Spleen (tissue), 11 donors: ENCODE measurements around the gene WHRN. TPM values are rescaled to one million over a fixed set of nuclear protein-coding genes. Genes with fewer than 3 reads are reported as not detected.

Experiments used
- DNase-seq: peaks from one replicate; pipeline ENCODE4 v3.0.0-alpha.2; 2020
- H3K27ac ChIP-seq, 8 donors: fragments of 200-600 bp; sonication (generic) in 7 of 8; 1 replicate in 4 of 8; 2 replicates in 4 of 8; pipeline versions ENCODE4 v1.5.0 to v1.8.0; 2016 to 2021; ENCODE audit warnings: inconsistent platforms in 4 of 8, mild to moderate bottlenecking in 4 of 8, moderate library complexity in 1 of 8
- H3K27me3 ChIP-seq, 7 donors: fragments of 200-600 bp; sonication (generic) in 6 of 7; replicated peaks in 1 of 7; 1 replicate in 4 of 7; 2 replicates in 3 of 7; pipeline versions ENCODE4 v1.5.0 to v1.8.0; 2016 to 2021; ENCODE audit warnings: inconsistent platforms in 3 of 7, mild to moderate bottlenecking in 1 of 7
- H3K36me3 ChIP-seq, 6 donors: fragments of 200-600 bp; sonication (generic) in 5 of 6; 1 replicate in 4 of 6; 2 replicates in 2 of 6; pipeline versions ENCODE4 v1.5.0 to v1.8.0; 2016 to 2021; ENCODE audit warnings: inconsistent platforms in 2 of 6
- H3K4me1 ChIP-seq, 6 donors: fragments of 200-600 bp; sonication (generic) in 5 of 6; 1 replicate in 3 of 6; 2 replicates in 3 of 6; pipeline versions ENCODE4 v1.5.0 to v1.8.0; 2016 to 2021; ENCODE audit warnings: inconsistent platforms in 3 of 6
- H3K4me3 ChIP-seq, 8 donors: fragments of 200-600 bp; sonication (generic) in 7 of 8; 1 replicate in 4 of 8; 2 replicates in 4 of 8; pipeline versions ENCODE4 v1.5.0 to v1.8.0; 2016 to 2021; ENCODE audit warnings: inconsistent platforms in 4 of 8, mild to moderate bottlenecking in 4 of 8, moderate library complexity in 2 of 8
- H3K9me3 ChIP-seq, 8 donors: fragments of 200-600 bp; sonication (generic) in 7 of 8; 1 replicate in 4 of 8; 2 replicates in 4 of 8; pipeline versions ENCODE4 v1.5.0 to v1.8.0; 2016 to 2021; ENCODE audit warnings: inconsistent platforms in 4 of 8
- POLR2A ChIP-seq, 3 donors: fragments of 450-650 bp; IDR thresholded peaks; one replicate each; pipeline ENCODE4 v1.5.1; 2017; ENCODE audit warnings: antibody characterized with exemption in 3 of 3, mild to moderate bottlenecking in 1 of 3
- POLR2AphosphoS5 ChIP-seq, 3 donors: sonication (generic); formaldehyde crosslinking; IDR thresholded peaks; one replicate each; pipeline ENCODE4 v1.5.1; 2017; ENCODE audit warnings: antibody characterized with exemption in 3 of 3
- WGBS, 5 donors: extraction: QIAGEN DNeasy Blood & Tissue Kit in 3 of 5; methylation state at CpG; one replicate each; pipeline versions ENCODE4 v1.1.5 to v1.1.7; 2013 to 2018; 5-methylcytosine and 5-hydroxymethylcytosine counted together
- intact Hi-C: fragments of 100-400 bp; cut with DNase I; formaldehyde crosslinking; loops from one replicate; pipeline ENCODE4 v1.15.0; 2023; ENCODE audit warnings: low total_unique reads
- polyA plus RNA-seq, 3 donors: library from polyadenylated mRNA; stranded (reverse); fragments of 200-250 nt; gene quantifications; one replicate each; pipeline ENCODE4 v1.2.1, GENCODE V29; 2013
- total RNA-seq, 7 donors: library from RNA; depleted of rRNA in 3 of 7; stranded (reverse); fragments of >200 nt in 3 of 7; fragmentation: NEBNext Ultra II Directional in 4 of 7; extraction: Animal tissue kit (Norgen Biotek cat#: 25700) in 4 of 7; gene quantifications; one replicate each; pipeline versions ENCODE4 v1.1.0 to v1.2.1, GENCODE V29; 2016 to 2021
- TF ChIP-seq, protein P1 (sequence below), 11 experiments: fragments of 200-600 bp in 7 of 11; fragments of 450-650 bp in 4 of 11; sonication (generic) in 4 of 11; IDR thresholded peaks in 8 of 11; conservative IDR thresholded peaks in 3 of 11; 1 replicate in 7 of 11; 2 replicates in 4 of 11; pipeline versions ENCODE4 v1.4.0 to v1.8.0; 2016 to 2021; ENCODE audit warnings: antibody characterized with exemption in 11 of 11, inconsistent platforms in 4 of 11, mild to moderate bottlenecking in 1 of 11
- donor health status: healthy with polysubstance abuse.
- donor health status: DM: no; HTN: no; CAD: no; lungs with moderate emphysema.
- donor health status: DM: no; HTN: no; CAD: no.
- donor health status: Bipolar disorder and iron deficiency.
- donor health status: healthy.
- donor health status: DM: no; HTN: no; CAD: no.
- donor health status: DM: yes; HTN: yes; CAD: no.

Gene WHRN
- total and polyA plus RNA-seq, 10 donors = 3.7 to 51.6 (median 26.8) TPM

DNA sequence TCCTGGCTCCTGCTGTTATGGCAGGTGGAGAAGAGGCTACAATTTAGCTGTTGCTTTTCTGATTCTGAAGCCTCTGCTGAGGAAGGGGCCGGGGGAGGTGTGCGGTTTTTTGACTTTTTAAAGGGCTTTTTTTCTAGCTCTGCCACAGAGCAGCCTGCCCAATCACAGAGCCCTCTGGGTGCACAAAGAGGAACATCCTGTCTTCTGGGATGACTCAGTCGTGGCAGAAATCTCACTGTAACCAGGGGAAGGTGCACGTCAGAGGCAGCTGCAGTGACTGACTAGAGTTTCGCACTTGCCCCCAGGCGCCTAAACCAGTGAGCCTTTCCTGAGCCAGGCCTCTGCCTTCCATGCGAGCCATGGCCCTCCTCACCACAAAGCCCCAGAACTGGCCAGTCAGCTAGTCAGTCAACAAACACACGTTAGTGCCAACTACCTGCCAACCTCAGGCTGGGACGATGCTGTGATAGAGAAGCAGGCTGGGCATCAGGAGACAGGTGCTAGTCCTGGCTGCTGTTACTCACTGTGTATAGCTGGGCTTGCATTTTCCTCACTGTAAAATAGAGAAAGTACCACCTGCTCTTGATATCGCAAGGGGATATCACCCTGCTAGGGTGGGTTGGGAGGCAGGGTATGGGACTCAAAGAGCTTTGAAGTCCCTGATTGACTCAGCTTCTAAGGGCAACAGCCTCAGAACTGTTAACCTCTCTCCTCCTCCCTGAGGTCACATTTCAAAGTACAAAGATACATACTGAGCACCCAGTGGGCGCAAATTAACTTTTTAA is 119.7 kb downstream of the WHRN start:
- peak; percentile 96 for DNase-seq
- peaks cover 53 to 98% (median 90%) of the 10 kb centered on the region in 6 donors for H3K4me1 ChIP-seq
- intact Hi-C loops = no loop called here

DNA sequence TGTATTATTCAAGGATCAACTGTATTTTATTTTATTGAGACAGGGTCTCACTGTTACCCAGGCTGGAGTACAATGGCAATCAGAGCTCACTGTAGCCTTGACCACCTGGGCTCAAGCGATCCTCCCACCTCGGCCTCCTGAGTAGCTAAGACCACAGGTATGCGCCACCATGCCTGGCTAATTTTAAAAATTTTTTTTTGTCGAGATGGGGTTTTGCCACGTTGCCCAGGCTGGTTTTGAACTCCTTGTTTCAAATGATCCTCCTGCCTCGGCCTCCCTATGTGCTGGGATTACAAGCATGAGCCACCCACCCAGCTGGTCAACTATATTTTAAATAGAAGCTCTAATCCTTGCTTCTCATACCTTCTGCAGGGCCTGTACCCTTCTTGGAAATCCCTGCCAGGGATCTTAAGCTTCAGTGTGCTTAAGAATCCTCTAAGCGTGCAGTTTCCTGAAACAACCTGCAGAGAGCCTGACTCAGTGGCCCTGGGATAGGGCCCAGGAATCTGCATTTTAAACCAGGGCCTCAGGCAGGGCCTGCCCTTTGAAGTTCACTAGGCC is 120.4 kb downstream of the WHRN start:
- TF ChIP-seq, protein P1, sequence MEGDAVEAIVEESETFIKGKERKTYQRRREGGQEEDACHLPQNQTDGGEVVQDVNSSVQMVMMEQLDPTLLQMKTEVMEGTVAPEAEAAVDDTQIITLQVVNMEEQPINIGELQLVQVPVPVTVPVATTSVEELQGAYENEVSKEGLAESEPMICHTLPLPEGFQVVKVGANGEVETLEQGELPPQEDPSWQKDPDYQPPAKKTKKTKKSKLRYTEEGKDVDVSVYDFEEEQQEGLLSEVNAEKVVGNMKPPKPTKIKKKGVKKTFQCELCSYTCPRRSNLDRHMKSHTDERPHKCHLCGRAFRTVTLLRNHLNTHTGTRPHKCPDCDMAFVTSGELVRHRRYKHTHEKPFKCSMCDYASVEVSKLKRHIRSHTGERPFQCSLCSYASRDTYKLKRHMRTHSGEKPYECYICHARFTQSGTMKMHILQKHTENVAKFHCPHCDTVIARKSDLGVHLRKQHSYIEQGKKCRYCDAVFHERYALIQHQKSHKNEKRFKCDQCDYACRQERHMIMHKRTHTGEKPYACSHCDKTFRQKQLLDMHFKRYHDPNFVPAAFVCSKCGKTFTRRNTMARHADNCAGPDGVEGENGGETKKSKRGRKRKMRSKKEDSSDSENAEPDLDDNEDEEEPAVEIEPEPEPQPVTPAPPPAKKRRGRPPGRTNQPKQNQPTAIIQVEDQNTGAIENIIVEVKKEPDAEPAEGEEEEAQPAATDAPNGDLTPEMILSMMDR (IDR thresholded peaks at IDR 0.05 in 8 of 11, conservative IDR thresholded peaks at IDR 0.05 in 3 of 11) = no peak
- TF ChIP-seq POLR2AphosphoS5 (IDR thresholded peaks at IDR 0.05) (no peak), POLR2A (IDR thresholded peaks at IDR 0.05) (no peak)
- Histone ChIP-seq H3K4me3 (peak overlapping the region; percentile 26 to 88 (median 77)), H3K27ac (peak overlapping the region; percentile 91 to 99 (median 95)), H3K36me3 (peaks cover 0 to 57% (median 16%) of the 10 kb centered on the region in 6 donors), H3K9me3 (no peaks in the 10 kb centered on the region), H3K27me3 (no peaks in the 10 kb centered on the region), H3K4me1 (peaks cover 47 to 98% (median 90%) of the 10 kb centered on the region in 6 donors)
- intact Hi-C loops = no loop called here
- 37 to 62% (median 57%) methylated on average over 7 of the region's 7 CpGs for WGBS, 5 donors
- DNase-seq = peak; percentile 62

More for the DNA sequence above, 119.7 kb downstream of the WHRN start:
- Histone ChIP-seq H3K27ac (peak overlapping the region; percentile 91 to 99 (median 95)), H3K27me3 (no peaks in the 10 kb centered on the region), H3K4me3 (peak overlapping the region; percentile 68 to 88 (median 80)), H3K9me3 (no peaks in the 10 kb centered on the region), H3K36me3 (peaks cover 0 to 52% (median 9%) of the 10 kb centered on the region in 6 donors)
- WGBS, 5 donors = 17 to 27% (median 24%) methylated on average over 10 to 11 of the region's 11 CpGs
- TF ChIP-seq POLR2A (IDR thresholded peaks at IDR 0.05) (peak; percentile 54 to 89 (median 88)), POLR2AphosphoS5 (IDR thresholded peaks at IDR 0.05) (peak; percentile 89 to 99 (median 97))
- TF ChIP-seq, protein P1 (IDR thresholded peaks at IDR 0.05 in 8 of 11, conservative IDR thresholded peaks at IDR 0.05 in 3 of 11) = peak in 2 of 11 experiments; percentile 18 to 39

DNA sequence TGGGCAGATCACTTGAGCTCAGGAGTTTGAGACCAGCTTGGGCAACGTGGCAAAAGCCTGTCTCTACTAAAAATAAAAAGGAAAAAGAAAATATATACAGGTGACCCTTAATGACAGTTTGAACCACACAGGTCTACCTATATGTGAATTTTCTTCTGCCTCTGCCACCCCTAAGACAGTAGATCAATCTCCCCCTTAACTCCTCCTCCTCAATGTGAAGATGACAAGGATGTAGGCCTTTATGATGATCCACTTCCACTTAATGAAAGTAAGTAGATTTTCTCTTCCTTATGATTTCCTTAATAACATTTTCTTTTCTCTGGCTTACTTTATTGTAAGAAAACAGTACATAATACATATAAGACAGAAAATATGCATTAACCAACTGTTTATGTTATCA is 120.9 kb downstream of the WHRN start:
- peaks cover 47 to 98% (median 90%) of the 10 kb centered on the region in 6 donors for H3K4me1 ChIP-seq
- no peaks in the 10 kb centered on the region for H3K27me3 ChIP-seq
- WGBS, 5 donors = 13 to 54% (median 25%) methylated on average over 1 of the region's 1 CpG
- H3K36me3 ChIP-seq = peaks cover 2 to 63% (median 21%) of the 10 kb centered on the region in 6 donors
- H3K9me3 ChIP-seq = no peaks in the 10 kb centered on the region
- intact Hi-C loops = no loop called here
- peak overlapping the region; percentile 91 to 99 (median 95) for H3K27ac ChIP-seq
- TF ChIP-seq POLR2A (IDR thresholded peaks at IDR 0.05) = no peak
- TF ChIP-seq, protein P1 (IDR thresholded peaks at IDR 0.05 in 8 of 11, conservative IDR thresholded peaks at IDR 0.05 in 3 of 11) = no peak
- no peak for TF ChIP-seq POLR2AphosphoS5 (IDR thresholded peaks at IDR 0.05)
- peak overlapping the region in 7 of 8 donors; percentile 68 to 88 (median 84) for H3K4me3 ChIP-seq
- peak; percentile 32 for DNase-seq
